Common myeloid progenitor, CD34-positive (primary cell): ENCODE measurements around the gene CRADD.
"Not testable (repeated sequence)": the region's sequence is repeated elsewhere in the genome, so short reads cannot be mapped to it uniquely, and the experiment has no call there.

Experiments used
- CTCF ChIA-PET: fragments of 350-600 bp; sonication (Branson Sonifier 250); formaldehyde crosslinking; loops from one replicate; lab custom pipeline; 2021; ENCODE audit warnings: antibody characterized with exemption; lab: Charles Lee
- POLR2A ChIA-PET: fragments of 350-600 bp; sonication (Branson Sonifier 250); formaldehyde crosslinking; loops from one replicate; lab custom pipeline; 2021; ENCODE audit warnings: antibody characterized with exemption; lab: Charles Lee
- DNase-seq, 3 donors: peaks; one replicate each; pipeline versions ENCODE4 v3.0.0 to v3.0.0-alpha.2; 2013
- H3K27ac ChIP-seq, 2 experiments: 1 replicate in 1 of 2; 2 replicates in 1 of 2; pipeline ENCODE4 v1.7.0; 2013; ENCODE audit warnings: inconsistent platforms in 2 of 2, low read length in 2 of 2, mild to moderate bottlenecking in 2 of 2, low read depth in 1 of 2, moderate library complexity in 1 of 2; ENCODE audit not compliant: severe bottlenecking in 2 of 2, insufficient read depth in 1 of 2, poor library complexity in 1 of 2
- H3K27me3 ChIP-seq, 5 experiments: replicated peaks in 2 of 5; 1 replicate in 3 of 5; 2 replicates in 2 of 5; pipeline versions ENCODE4 v1.6.1 to v1.7.0; 2013; ENCODE audit warnings: low read length in 4 of 5, mild to moderate bottlenecking in 2 of 5, moderate library complexity in 2 of 5, inconsistent platforms in 1 of 5; ENCODE audit not compliant: insufficient read depth in 5 of 5, control insufficient read depth in 4 of 5
- H3K36me3 ChIP-seq, 4 experiments: 1 replicate in 2 of 4; 2 replicates in 2 of 4; pipeline versions ENCODE4 v1.6.1 to v1.7.0; 2013; ENCODE audit warnings: low read length in 3 of 4, control low read depth in 1 of 4, mild to moderate bottlenecking in 1 of 4; ENCODE audit not compliant: control insufficient read depth in 4 of 4, insufficient read depth in 4 of 4
- H3K4me1 ChIP-seq, 4 experiments: 1 replicate in 3 of 4; 2 replicates in 1 of 4; pipeline versions ENCODE4 v1.6.1 to v1.7.1; 2013; ENCODE audit warnings: low read length in 3 of 4, mild to moderate bottlenecking in 3 of 4, control low read depth in 1 of 4, inconsistent platforms in 1 of 4, moderate library complexity in 1 of 4; ENCODE audit not compliant: control insufficient read depth in 4 of 4, insufficient read depth in 4 of 4; ENCODE audit errors: control extremely low read depth in 1 of 4
- H3K4me3 ChIP-seq, 7 experiments: 1 replicate in 4 of 7; 2 replicates in 3 of 7; pipeline versions ENCODE4 v1.5.1 to v1.7.0; 2013; ENCODE audit warnings: mild to moderate bottlenecking in 7 of 7, low read length in 6 of 7, moderate library complexity in 6 of 7, inconsistent platforms in 2 of 7, low read depth in 2 of 7, control low read depth in 1 of 7; ENCODE audit not compliant: insufficient read depth in 4 of 7, control insufficient read depth in 1 of 7; ENCODE audit errors: extremely low read depth in 1 of 7
- H3K9me3 ChIP-seq, 5 experiments: 1 replicate in 4 of 5; 2 replicates in 1 of 5; pipeline versions ENCODE4 v1.6.1 to v1.7.1; 2013; ENCODE audit warnings: low read length in 4 of 5, mild to moderate bottlenecking in 2 of 5, inconsistent platforms in 1 of 5, low read depth in 1 of 5, moderate library complexity in 1 of 5; ENCODE audit not compliant: control insufficient read depth in 4 of 5, insufficient read depth in 2 of 5; ENCODE audit errors: control extremely low read depth in 1 of 5
- WGBS: methylation state at CpG from one replicate; pipeline ENCODE4 v1.1.5; 2013; ENCODE audit not compliant: insufficient coverage; 5-methylcytosine and 5-hydroxymethylcytosine counted together

Gene CRADD

DNA sequence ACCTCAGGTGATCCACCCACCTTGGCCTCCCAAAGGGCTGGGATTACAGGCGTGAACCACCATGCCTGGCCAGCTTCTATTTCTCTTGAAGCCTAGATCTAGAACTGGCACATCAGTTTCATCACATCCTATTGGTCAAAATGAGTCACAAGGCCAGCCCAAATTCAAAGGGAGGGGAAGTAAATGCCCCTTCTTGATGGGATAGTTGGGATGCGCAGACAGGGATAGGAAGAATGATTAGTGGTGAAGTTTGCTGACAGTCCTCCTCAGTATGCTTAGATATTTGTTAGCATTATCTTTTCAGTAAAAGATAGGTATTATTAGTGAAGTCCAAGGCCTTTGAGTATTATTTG is 33.4 kb downstream of the CRADD start:
- peaks cover 0 to 8% (median 2%) of the 10 kb centered on the region in 4 experiments for H3K4me1 ChIP-seq
- POLR2A ChIA-PET = no interaction called here
- no peak overlapping the region for H3K4me3 ChIP-seq
- no peak overlapping the region for H3K27ac ChIP-seq
- H3K27me3 ChIP-seq = no peaks in the 10 kb centered on the region
- no peaks in the 10 kb centered on the region for H3K36me3 ChIP-seq
- no peak for DNase-seq
- WGBS = 100% methylated on average over 1 of the region's 2 CpGs
- CTCF ChIA-PET = interaction anchor here (0.9 to 1.6 kb wide), 2 partner anchors 17 to 100 kb away, joined by 3 read pairs; no protein-coding TSS in a partner anchor
- H3K9me3 ChIP-seq = peaks cover 0 to 10% (median 7%) of the 10 kb centered on the region in 5 experiments

DNA sequence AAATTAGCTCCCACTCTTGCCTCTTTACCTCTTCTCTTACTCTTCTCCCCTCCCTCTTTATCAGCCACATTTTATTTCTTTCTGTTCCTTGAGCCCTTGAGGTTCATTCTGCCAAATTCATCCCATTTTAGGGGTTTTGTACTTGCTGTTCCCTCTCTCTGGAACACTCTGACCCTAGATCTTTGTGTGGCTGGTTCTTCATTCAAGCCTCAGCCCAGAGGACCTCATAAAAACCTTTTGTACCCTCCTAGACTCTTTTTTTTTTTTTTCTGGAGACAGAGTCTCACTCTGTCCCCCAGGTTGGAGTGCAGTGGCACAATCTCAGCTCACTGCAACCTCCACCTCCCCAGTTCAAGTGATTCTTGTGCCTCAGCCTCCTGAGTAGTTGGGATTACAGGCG is 34.3 kb downstream of the CRADD start:
- H3K4me1 ChIP-seq, H3K4me3 ChIP-seq, DNase-seq, H3K27me3 ChIP-seq, H3K36me3 ChIP-seq, POLR2A ChIA-PET, H3K27ac ChIP-seq: not testable (repeated sequence)
- WGBS = no CpG with 5 or more reads among the region's 1 CpG
- peaks cover 0 to 10% (median 7%) of the 10 kb centered on the region in 5 experiments for H3K9me3 ChIP-seq
- CTCF ChIA-PET = interaction anchor here (0.6 to 0.7 kb wide), 2 partner anchors 127 to 515 kb away, joined by 4 read pairs; no protein-coding TSS in a partner anchor

DNA sequence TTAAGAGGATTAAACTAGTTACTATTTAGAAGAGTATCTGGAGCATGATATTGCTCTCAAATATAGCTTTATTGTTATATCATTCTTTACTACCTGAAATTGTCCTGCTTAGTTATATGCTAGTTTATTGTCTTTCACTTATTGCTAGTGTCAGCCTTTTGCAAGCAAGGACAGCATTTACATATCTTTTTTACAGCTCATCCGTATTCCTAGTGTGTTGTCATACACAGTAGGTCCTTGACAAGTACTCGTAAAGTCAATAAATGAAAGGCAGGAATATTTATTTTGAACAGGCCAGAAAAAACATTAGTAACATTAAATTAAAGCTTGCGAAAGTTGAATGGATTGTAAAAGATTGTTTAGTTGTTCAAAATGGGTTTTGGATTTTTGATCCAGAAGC is 35.0 kb downstream of the CRADD start:
- POLR2A ChIA-PET = no interaction called here
- no peaks in the 10 kb centered on the region for H3K27me3 ChIP-seq
- H3K4me3 ChIP-seq = no peak overlapping the region
- H3K4me1 ChIP-seq = peaks cover 0 to 8% (median 2%) of the 10 kb centered on the region in 4 experiments
- CTCF ChIA-PET = interaction anchor here (0.7 kb wide), 1 partner anchor 127 kb away, joined by 4 read pairs; no protein-coding TSS in a partner anchor
- no peak for DNase-seq
- no peaks in the 10 kb centered on the region for H3K36me3 ChIP-seq
- peaks cover 0 to 10% (median 7%) of the 10 kb centered on the region in 5 experiments for H3K9me3 ChIP-seq
- no peak overlapping the region for H3K27ac ChIP-seq
- WGBS = 80% methylated on average over 1 of the region's 3 CpGs

DNA sequence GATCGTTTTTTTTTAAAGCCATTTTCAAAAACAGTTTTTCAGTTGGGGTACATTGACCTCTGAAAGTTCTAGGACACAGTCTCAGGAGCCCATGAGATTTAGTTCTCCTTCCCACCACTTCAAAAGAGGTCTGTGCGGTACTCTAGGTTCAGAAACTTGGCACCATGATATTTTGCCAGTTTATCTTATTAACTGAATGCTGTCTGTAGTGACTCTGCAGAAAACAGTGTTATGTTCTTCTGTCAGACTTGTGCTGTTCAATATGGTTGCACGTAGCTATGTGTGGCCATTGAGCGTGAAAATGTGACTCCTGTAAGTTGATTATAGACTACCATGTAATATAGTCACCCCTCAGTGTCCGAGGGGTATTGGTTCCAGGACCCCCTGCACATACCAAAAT is 35.9 kb downstream of the CRADD start:
- Histone ChIP-seq H3K36me3 (no peaks in the 10 kb centered on the region), H3K4me1 (peaks cover 0 to 8% (median 2%) of the 10 kb centered on the region in 4 experiments), H3K27ac (no peak overlapping the region), H3K27me3 (no peaks in the 10 kb centered on the region), H3K4me3 (peak overlapping the region in 2 of 7 experiments; percentile 35 to 45), H3K9me3 (peaks cover 0 to 12% (median 7%) of the 10 kb centered on the region in 5 experiments)
- CTCF ChIA-PET = no interaction called here
- WGBS = 100% methylated on average over 1 of the region's 5 CpGs
- DNase-seq = peak in 2 of 3 donors; percentile 27 to 57
- POLR2A ChIA-PET = no interaction called here

DNA sequence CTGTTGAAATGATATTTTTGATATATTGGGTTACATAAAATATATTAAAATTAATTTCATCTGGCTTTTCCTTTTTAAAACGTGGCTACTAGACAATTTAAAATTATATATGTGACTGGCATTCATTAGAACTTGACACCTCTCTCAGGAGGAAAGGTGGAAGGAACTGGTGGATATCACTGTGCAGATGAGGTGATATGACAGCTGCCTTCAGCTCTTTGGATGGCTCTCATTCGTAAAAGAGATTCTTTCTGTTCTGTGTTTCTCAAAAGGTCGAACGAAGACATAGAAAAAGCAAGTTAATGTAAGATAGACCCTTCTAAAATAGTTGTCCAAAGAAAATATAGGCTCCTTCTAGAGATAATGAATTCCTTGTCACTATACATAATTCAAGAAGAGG is 36.6 kb downstream of the CRADD start:
- no peak for DNase-seq
- ChIA-PET POLR2A (no interaction called here), CTCF (no interaction called here)
- Histone ChIP-seq H3K9me3 (peaks cover 0 to 19% (median 7%) of the 10 kb centered on the region in 5 experiments), H3K36me3 (no peaks in the 10 kb centered on the region), H3K27me3 (no peaks in the 10 kb centered on the region), H3K4me3 (no peak overlapping the region), H3K4me1 (peaks cover 0 to 8% (median 2%) of the 10 kb centered on the region in 4 experiments), H3K27ac (no peak overlapping the region)
- no CpG with 5 or more reads among the region's 4 CpGs for WGBS

DNA sequence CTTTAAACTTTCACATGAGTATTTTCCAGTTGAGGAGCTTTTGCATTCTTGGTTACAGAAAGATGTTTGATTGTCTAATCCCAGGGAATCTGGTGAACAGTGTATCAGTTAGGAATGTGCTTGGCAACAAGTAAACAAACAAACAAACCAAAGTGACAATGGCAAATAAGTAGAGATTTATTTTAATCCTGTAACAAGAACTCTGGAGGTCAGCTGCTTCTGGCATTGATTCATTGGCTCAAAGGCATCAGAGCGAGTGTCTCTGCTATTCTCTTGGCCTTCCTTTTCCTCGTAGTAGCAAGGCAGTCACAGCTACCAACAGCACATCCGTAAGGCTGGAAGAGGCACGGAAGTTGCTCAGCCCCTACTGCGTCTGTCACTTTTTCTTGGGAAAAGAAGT is 37.2 kb downstream of the CRADD start:
- no peak overlapping the region for H3K4me3 ChIP-seq

DNA sequence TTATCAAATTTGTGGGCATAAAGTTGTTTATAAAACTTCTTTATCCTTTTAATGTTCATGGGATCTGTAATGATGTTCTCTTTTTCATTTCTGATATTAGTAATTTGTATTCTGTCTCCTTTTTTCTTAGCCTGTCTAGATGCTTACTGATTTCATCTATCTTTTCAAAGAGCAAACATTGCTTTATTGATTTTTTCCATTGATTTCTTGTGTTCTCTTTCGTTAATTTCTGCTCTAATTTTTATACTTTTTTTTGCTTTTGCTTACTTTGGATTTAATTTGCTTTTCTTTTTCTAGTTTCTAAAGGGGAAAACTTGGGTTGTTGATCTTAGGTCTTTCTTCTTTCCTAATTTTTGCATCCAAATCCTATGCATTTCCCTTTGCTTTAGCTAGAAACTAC is 42.5 kb downstream of the CRADD start:
- H3K36me3 ChIP-seq = no peaks in the 10 kb centered on the region
- ChIA-PET CTCF (interaction anchor here (1.2 kb wide), 1 partner anchor 11 kb away, joined by 3 read pairs; no protein-coding TSS in a partner anchor), POLR2A (no interaction called here)
- no peaks in the 10 kb centered on the region for H3K4me1 ChIP-seq
- no CpG with 5 or more reads among the region's 1 CpG for WGBS
- no peak overlapping the region for H3K4me3 ChIP-seq
- no peaks in the 10 kb centered on the region for H3K27me3 ChIP-seq
- H3K9me3 ChIP-seq = peaks cover 0 to 24% (median 7%) of the 10 kb centered on the region in 5 experiments
- no peak for DNase-seq
- H3K27ac ChIP-seq = no peak overlapping the region

More for the DNA sequence above, 37.2 kb downstream of the CRADD start:
- H3K27ac ChIP-seq = no peak overlapping the region
- ChIA-PET POLR2A (no interaction called here), CTCF (no interaction called here)
- no peaks in the 10 kb centered on the region for H3K36me3 ChIP-seq
- H3K4me1 ChIP-seq = peaks cover 0 to 8% (median 2%) of the 10 kb centered on the region in 4 experiments
- peaks cover 0 to 19% (median 7%) of the 10 kb centered on the region in 5 experiments for H3K9me3 ChIP-seq
- DNase-seq = no peak
- 79% methylated on average over 5 of the region's 5 CpGs for WGBS
- H3K27me3 ChIP-seq = no peaks in the 10 kb centered on the region
